Suprapubic skin (tissue), 4 donors: Measurements from ENCODE around the gene AFF2.

Experiments used
- CTCF ChIP-seq, 2 donors: fragments of 200-600 bp in 1 of 2; fragments of 450-650 bp in 1 of 2; sonication (generic) in 1 of 2; IDR thresholded peaks; one replicate each; pipeline ENCODE4 v1.5.1; 2016 to 2019; ENCODE audit warnings: antibody characterized with exemption in 2 of 2, mild to moderate bottlenecking in 1 of 2, moderate library complexity in 1 of 2
- EP300 ChIP-seq: sonication (generic); formaldehyde crosslinking; IDR thresholded peaks from one replicate; pipeline ENCODE4 v1.6.1; 2017; ENCODE audit warnings: antibody characterized with exemption
- POLR2A ChIP-seq, 2 donors: fragments of 450-650 bp; IDR thresholded peaks; one replicate each; pipeline ENCODE4 v1.6.1; 2017; ENCODE audit warnings: antibody characterized with exemption in 2 of 2, mild to moderate bottlenecking in 2 of 2, moderate library complexity in 2 of 2
- POLR2AphosphoS5 ChIP-seq, 3 donors: sonication (generic); formaldehyde crosslinking; IDR thresholded peaks; one replicate each; pipeline ENCODE4 v1.6.1; 2017; ENCODE audit warnings: antibody characterized with exemption in 3 of 3

GRCh38 chrX:149010013-149010852 lies 509.8 kb downstream of the AFF2 start:
- TF ChIP-seq CTCF (IDR thresholded peaks at IDR 0.05) (no peak), POLR2A (IDR thresholded peaks at IDR 0.05) (no peak), EP300 (no peak), POLR2AphosphoS5 (IDR thresholded peaks at IDR 0.05) (no peak)
